Measurements from ENCODE around the gene STRIP2. TPM values are rescaled to one million over a fixed set of nuclear protein-coding genes. Genes with fewer than 3 reads are reported as not detected.

STRIP2 gene
- total RNA-seq = 12.6 and 15.4 TPM in 2 replicates

GRCh38 chr7:129433847-129434674, at the start of gene STRIP2:
TSS of gene STRIP2 (plus strand) at chr7:129434432. CDS start at chr7:129434473, 41 bp downstream.

GRCh38 chr7:129501760-129502707, 67.8 kb downstream of the STRIP2 start, which contains the start of gene SMKR1:
TSS of gene SMKR1 (plus strand) at chr7:129502531. CDS start at chr7:129502825, 294 bp downstream.

Small RNA genes lying within 50 kb of the gene (small RNA-seq; reads per million reads assigned to genes)
- not detected for gene AC009244.1
- 0.21 reads per million for gene RNU1-72P
- gene SNRPGP3 = not detected

Other genes with a start within 250 kb of the STRIP2 start
- 3.1 and 6.7 TPM in 2 replicates for gene SMO, start 245.8 kb upstream of the STRIP2 start, total RNA-seq
- 11.6 and 14.9 TPM in 2 replicates for gene AHCYL2, start 209.4 kb upstream of the STRIP2 start, total RNA-seq
- gene SMKR1, start 68.1 kb downstream of the STRIP2 start, total RNA-seq = 0.13 and 0.43 TPM in 2 replicates
- 14.6 and 17.4 TPM in 2 replicates for gene NRF1, start 177.3 kb downstream of the STRIP2 start, total RNA-seq